Stomach (tissue), 4 donors: ENCODE results near the gene A1BG.

ENCODE experiments used
- CTCF ChIP-seq, 7 experiments: fragments of 450-650 bp in 4 of 7; fragments of 200-600 bp in 3 of 7; sonication (generic) in 3 of 7; IDR thresholded peaks; one replicate each; pipeline ENCODE4 v1.5.1; 2016 to 2019; ENCODE audit warnings: antibody characterized with exemption in 7 of 7, control low read depth in 2 of 7, mild to moderate bottlenecking in 1 of 7
- EP300 ChIP-seq: sonication (generic); formaldehyde crosslinking; IDR thresholded peaks from one replicate; pipeline ENCODE4 v1.6.1; 2017; ENCODE audit warnings: antibody characterized with exemption
- POLR2A ChIP-seq, 4 donors: fragments of 450-650 bp; IDR thresholded peaks; one replicate each; pipeline ENCODE4 v1.6.1; 2016; ENCODE audit warnings: antibody characterized with exemption in 4 of 4, control low read depth in 2 of 4, mild to moderate bottlenecking in 1 of 4, moderate library complexity in 1 of 4

- TF ChIP-seq CTCF (IDR thresholded peaks at IDR 0.05), result no peak
- TF ChIP-seq POLR2A (IDR thresholded peaks at IDR 0.05), result no peak
- no peak for TF ChIP-seq EP300
Measured at GRCh38 chr19:58399903-58400302, 46.6 kb upstream of the A1BG start.
